Embryonic facial prominence (tissue), 1 donor: ENCODE results near the gene OBP2A.
"Not testable (repeated sequence)": the region's sequence is repeated elsewhere in the genome, so short reads cannot be mapped to it uniquely, and the experiment has no call there.

ENCODE experiments used
- DNase-seq: peaks from one replicate; pipeline ENCODE4 v3.0.0-alpha.2; 2016; ENCODE audit errors: extremely low spot score

The OBP2A gene

DNA sequence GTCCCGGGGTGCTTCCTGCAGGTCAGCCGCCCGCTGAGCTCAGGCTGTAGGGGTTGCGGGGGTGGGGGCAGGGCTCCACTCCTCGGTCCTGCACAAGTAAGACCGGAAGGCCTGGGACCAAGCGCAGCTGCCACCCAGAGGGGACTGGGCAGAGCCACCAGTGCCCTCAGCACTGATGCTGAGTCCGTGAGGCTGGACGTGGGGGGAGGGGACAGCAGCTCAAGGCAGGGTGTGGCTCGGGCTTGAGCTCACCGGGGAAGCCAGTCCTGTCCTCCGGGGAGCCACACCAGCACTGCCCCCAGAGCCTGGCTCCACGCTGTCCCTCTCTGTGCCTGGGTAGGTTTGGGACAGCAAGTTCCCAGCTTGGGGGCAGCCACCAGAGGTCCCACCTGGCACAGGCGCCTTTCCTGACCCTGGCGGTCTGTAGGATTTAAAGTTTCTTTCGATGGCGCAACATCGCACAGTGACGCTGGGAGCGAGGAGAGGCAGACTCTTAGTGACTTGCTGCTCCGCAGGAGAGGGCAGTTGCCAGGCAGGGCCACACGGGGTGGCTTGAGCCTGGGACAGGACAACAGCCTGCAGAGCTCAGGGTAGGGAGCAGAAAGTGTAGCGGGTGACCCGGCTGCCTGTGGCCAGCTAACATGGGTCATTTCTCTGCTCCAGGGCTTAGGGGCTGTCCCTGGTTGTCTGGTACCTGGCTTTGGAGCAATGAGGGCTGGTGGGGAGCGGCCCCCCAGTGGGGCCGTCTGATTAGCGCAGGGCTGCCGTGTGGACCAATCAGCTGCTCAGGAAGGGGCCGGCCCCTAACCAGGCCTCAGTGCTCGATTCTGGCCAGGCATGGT, 19.0 kb upstream of the OBP2A start:
- DNase-seq = no peak

DNA sequence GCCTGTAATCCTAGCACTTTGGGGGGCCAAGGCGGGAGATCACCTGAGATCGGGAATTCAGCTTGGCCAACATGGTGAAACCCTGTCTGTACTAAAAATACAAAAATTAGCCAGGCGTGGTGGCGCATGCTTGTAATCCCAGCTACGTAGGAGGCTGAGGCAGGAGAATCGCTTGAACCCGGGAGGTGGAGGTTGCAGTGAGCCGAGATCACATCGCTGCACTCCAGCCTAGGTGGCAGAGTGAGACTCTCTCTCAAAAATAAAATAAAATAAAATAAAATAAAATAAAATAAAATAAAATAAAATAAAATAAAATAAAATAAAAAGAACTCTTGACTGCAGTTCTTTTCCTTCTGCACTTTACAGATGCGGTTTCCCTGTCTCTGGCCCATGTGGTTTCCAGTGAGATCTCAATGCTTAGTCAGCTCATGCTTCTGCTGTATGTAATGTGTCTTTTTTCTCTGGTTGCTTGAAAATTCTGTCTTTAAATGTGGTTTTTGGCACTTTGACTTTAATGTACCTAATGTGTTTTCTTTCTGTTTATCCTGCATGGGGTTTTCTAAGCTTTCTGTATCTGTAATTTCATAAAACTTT, 17.0 kb upstream of the OBP2A start:
- DNase-seq = not testable (repeated sequence)

DNA sequence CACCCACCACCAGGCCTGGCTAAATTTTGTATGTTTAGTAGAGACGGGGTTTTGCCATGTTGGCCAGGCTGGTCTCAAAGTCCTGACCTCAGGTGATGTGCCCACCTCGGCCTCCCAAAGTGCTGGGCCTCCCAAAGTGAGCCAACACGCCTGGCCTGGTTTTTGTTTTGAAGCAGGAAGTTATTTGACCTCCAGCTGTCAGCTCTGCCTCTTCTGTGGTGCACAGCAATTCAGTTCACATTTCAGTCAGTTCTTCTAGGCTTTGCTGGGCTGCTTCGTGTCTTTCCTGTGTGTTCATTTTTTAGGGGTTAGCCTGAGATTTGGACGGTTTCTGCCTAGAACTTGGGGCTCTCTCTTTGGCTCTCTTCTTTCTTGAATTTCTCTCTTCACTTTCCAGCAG, 15.8 kb upstream of the OBP2A start:
- no peak for DNase-seq

DNA sequence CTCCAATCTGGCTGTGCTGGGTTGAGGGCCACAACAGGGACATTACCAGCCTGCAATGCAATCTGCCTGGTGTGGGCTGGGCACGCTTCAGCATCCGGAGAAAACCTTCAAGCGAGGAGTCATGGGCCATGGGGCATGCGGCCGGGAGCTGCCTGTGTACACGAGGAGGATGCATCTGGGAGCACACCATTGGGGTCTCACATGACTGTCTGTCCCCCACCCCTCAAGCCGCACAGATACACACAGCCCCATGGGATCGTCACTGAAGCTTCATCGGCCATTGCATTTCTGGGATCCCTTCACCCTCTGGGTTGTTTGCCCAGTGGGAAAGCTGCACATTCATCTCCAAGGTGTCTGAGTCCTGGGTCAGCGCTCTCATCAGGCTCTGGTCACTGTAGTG, 14.8 kb upstream of the OBP2A start:
- DNase-seq = no peak

DNA sequence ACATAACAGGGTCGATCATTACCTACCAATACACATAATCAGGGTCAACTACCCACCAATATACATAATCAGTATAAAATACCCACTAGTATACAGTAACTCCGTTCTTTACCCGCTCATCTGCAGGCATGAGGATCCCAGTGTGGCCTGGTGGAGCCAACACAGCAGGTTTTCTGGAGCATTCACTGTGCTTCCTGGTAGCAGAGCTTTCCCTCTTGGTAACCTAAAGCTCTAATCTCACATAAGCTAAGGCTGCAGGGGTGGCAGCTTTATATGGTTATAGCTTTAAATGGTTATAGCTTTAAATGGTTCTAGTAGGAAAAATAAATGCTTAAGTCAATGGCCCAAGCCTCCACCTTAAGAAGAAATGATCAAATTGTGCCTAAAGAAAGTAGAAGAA, 12.8 kb upstream of the OBP2A start:
- DNase-seq = no peak

DNA sequence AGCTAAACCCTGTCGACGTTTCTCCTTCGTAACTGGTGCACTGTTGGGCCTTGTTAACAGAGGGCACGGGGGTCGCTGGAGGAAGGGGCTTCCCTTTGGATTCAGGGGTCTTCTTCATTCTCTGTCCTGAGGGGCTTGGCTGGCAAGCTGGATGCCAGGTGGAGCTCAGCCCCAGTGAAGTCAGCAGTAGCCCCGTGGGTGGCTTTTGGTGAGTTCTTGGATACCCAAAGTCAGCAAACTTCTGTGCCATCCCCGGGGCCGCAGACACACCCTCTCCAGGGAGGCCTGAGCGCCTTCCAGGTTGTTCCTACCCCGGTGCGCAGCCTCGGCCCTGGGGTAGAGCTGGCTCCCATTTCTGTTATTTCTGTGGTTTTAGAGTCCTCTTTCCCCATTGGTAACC, 12.3 kb upstream of the OBP2A start:
- no peak for DNase-seq

DNA sequence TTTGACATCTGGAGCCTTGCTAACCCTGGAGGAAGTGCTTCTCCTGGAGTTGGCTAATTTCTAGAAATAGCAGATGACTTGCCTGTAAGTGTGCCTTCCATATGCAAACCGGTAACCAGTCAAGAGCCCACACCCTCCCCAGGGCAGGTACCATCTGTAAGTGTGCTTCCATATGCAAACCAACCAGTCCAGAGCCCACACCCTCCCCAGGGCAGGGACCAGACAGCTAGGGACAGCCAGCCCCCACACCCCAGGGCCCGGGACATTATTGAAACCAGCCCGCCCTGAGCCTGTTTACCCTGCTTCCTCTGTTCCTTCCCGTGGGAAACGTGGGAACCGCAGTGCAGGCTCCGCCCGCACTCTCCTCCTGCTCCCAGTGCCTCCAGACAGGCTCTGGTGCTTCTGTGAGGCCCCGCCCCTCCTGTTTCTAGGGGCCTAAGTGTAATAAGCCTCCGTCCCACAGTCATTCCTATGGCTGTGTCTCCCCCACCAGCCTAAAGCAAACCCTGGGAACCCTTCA, 11.7 kb upstream of the OBP2A start:
- not testable (repeated sequence) for DNase-seq

DNA sequence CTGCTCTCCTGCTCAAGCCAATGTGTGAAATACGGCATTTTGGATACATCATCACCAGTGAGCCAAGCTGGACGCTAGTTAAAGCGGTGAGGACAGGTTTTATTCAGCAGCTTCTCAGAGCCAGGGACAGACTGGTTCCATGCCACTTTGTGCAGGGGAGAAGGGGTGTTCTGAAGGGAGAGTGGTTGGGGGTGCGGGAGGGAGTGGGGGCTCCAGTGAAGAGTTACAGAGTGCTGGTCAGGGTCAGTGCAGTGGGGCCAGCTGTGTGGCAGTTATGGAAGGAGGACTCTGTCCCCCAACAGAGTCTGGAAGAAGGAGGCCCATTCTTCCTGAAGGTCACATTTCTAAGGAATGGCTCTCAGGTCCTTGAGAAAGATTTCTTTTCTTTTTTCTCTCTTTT, 11.1 kb upstream of the OBP2A start:
- not testable (repeated sequence) for DNase-seq

DNA sequence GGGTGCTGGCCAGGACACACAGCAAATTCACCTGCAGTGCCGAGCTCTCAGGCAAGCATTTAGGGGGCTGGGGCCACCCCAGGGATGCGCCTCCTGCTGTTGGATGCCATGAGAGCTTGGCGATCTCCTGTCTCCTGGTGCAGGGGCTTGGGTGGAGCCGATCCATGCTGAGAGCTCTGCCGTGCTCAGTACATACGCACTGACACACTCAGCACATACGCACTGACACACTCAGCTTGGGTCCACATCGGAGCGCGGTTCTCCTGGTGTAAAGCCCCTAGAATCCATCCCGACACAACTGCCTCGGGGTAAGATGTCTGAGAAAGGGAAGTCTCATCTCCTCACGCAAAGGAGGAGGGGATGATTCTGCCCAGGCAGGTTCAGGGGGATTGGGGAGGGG, 10.3 kb upstream of the OBP2A start:
- DNase-seq = not testable (repeated sequence)

DNA sequence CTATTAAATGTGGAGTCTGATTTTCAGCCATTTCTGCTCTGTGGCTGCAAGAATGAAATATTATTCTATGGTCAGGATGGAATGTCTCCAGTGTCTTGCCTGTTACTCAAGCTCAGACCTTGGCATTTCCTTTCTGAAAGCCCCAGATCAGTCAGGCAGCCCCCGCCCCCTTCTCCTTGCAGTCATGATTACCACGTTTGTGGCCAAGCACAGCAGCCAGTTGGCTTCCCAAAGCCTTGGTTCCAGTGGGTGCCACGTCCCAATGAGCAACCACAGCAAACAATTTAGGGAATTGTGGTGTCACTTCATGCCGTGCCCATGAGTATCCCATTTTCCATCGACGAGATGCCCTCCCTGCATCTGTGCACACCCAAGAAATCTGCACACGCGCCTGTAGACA, 9.7 kb upstream of the OBP2A start:
- DNase-seq = no peak

DNA sequence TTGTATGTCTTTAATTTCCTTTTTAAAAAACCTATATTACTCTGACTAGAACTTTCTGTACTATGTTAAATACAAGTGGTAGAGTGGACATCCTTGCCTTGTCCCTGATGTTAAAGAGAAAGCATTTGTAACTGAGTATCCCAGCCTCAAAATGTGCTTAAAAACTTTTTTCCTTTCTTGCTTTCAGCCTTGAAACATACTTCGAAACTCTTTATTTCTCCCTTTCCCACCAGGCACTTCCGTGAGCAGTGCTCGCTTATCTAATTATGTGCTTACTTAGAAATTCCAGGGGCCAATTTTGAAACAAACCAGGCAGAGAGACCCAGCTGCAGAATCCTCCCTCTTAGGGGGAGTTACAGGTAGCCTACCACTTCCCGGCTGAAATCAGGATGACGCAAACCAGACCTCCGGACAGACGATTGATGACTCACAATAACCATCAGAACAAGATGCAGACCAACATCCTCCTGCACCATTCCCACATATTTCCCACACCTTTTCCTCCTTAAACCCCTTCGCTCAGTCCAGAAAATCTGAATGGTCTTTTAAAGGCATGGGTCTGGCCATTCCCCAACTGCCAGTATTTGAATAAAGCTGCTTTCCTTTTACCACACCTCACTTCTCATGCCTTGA, 2.5 kb upstream of the OBP2A start:
- not testable (repeated sequence) for DNase-seq

DNA sequence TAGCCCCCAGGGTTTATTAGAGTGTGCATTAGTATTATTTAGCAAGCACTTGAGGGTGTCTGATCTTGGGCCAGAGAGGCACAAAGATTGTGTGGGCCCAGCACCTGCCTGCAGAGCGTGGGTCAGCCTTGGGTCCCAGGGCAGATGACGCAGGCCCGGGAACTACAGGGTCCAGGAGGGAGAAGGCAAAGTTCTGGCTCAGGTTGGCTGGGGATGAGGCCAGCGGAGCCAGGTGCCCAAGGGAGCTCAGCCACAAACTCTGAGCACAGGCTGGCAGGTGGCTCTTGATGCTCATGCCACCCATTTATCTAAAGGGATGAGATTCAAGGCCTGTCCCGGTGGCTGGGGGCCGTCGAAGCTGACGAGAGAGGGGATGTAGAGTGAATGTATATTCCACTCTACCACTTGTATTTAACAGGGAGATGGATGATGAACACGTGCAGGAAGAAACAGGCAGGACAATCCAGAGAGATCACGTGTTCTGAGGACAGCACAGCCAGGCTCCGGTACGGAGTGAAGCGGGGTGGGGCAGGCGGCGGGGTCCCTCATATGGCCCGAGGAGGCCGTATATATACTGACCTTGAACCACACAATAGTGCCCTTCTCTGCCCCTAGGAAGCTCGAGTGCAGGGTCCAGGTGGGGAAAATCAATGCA, 818 bp upstream of the OBP2A start:
- DNase-seq = no peak

DNA sequence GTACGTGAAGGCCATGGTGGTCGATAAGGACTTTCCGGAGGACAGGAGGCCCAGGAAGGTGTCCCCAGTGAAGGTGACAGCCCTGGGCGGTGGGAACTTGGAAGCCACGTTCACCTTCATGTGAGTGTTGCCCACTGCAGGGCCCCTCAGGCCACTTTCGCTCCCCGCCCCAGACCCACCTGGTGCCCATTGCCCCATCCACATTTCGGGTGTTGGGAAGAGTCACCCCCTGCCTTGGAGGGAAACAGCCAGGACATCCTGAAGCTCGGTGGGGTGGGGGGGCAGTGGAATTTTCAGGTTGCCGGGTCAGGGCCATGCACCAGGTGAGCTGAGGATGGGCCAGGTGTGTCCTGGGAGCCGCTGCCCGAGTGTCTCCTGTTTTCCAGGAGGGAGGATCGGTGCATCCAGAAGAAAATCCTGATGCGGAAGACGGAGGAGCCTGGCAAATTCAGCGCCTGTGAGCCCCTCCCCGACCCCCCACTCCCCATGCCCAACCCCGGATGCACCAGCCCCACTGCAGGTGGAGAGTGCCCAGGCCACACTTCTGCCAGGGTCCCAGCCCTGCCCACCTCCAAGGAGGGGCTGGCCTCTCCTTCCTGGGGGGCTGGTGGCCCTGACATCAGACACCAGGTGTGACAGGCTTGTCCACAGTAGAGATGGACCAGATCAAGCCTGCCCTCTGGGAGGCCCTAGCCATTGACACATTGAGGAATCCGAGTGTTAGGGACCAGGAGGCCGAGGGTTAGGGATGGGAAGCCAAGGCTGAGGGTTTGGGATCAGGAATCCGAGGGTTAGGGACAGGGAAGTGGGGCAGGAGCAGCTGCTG, 1.1 kb downstream of the OBP2A start:
- not testable (repeated sequence) for DNase-seq

DNA sequence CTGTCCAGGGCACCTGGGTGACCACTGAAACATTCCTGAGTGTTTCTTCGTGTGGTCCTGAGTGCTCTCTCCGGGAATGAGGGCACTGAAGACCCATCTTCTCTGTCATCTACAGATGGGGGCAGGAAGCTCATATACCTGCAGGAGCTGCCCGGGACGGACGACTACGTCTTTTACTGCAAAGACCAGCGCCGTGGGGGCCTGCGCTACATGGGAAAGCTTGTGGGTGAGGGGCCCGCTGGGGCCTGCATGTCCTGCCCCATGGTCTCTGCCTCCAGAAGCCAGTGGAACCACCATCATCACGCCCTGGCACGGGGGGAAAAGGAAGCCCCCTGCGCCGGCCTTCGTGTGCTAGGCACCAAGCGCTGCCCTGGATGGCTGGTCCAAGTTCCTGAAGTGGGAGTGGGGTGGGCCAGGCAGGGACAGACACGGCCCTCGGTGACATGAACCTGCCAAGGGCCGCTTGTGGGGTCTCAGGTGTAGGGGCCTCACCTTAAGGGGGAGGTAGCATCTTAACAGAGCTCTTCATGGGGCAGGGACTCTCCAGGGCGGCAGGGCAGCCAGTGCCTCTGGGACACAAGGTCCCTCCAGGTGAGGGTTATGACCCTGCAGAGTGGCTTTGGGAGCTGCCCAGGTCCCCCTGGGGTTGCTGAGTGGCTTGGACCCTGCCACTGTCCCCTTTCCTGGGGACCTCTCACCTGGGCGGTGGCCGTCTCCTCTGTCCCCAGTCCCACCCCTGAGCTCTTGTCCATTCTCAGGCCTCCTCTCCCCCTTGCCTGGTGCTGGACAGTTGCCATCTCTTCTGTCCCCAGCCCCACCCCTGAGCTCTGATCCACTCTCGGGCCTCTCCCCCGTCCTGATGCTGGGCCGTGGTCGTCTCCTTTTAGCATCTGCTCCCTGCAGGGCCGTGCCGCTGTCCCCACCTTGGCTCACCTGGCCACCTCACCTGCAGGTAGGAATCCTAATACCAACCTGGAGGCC, 2.1 kb downstream of the OBP2A start:
- no peak for DNase-seq

DNA sequence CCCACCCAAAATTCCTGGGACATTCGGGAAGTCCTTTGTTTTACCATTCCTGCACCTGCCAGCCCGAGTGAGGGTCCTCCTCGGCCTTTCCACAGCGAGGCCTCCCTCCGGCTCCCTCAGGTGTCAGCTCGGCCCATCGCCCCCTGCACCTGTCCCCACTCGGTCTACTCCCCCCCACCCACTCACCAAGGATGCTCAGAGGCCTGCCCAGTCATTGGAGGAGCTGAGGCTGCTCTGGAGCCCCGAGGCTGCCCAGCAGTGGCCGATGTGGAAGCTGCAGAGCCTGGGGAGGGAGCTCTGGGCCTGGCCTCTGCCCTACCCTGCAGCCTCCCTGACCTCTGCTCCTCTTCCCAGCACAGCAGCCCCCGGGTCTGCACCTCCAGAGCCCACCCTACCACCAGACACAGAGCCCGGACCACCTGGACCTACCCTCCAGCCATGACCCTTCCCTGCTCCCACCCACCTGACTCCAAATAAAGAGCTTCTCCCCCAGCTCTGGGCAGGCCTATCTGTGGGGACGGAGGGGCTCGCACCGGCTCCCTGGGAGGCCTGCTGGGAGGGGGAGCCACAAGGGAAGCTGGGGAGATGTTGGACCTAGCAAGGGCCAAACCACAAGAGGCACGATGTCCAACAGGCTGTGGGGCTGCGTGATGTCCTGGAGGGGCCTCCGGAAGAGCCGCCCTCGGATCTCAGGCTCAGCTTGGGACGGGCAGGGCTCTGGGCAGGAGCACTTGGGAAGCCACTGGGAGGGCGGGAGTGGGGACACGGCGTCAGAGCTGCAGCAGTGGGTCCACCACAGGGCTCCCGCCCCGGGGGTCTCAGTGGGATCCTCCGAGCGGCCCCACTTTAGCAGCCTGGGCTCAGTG, 3.8 kb downstream of the OBP2A start:
- DNase-seq = not testable (repeated sequence)

DNA sequence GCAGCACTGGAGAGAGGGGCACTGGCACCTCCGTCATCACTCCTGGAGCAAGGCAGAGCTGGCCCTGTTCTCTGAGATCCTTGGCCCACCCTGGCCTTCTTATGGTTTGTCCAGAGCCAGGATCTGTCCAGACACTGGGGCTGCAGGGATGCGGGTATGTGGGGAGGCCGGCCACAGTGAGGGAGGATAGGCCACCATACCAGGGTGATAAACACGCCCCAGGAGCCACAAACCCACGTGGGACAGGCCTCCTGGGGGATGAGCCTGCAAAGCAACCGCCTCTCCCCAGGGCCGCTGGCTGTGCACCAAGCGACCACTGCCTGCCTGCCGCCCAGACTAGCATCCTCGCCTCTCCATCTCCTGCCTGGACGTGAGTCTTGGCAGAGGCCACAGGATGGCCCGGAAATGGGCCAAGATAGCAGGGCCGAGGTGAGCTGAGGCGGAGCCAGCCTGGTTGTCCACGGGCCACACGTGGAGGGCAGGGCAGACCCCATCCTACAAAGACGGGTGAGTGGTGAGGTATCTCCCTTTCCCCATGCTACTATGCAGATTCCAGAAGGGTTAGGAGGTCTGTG, 4.5 kb downstream of the OBP2A start:
- DNase-seq = no peak

DNA sequence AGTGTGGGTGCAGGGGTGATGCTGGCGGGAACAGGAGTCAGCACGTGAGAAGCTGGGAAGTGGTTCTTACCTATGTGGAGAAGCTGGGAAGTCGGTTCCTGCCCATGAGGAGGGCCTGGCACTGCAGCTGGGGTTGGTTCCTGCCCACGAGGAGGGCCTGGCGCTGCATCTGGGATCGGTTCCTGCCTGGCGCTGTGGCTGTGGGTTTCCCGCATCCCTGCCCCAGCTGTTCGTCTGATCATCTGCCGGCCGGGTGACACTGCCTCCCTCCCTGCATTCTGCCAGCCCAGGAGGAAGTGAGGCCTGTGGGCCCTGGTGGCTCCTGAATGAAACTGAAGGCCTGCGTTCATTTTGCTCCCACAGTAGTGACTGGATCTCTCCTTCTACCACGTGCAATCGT, 5.1 kb downstream of the OBP2A start:
- DNase-seq = no peak

DNA sequence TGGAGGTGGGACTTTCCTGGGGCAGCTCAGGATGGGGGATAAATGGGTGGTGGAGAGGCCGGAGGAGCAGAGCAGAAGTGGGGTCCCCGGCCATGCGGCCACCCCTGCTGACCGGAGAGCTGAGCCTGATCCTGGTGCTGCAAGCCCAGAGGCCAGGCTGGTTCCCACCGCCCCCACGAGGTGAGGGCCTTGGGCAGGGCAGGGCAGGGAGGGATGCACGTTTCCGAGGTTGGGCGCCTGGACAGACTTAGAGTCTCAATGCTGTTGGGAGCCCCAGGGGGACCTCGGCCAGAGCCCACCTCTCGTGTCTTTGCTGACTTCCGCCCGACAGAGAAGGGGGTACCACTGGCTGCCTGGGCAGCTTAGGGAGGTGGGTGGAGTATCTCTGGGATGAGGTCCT, 5.5 kb downstream of the OBP2A start:
- DNase-seq = no peak
